Fibroblast of pulmonary artery (primary cell): ENCODE results near the gene CLCF1.

Source experiments
- DNase-seq: peaks from one replicate; pipeline ENCODE4 v3.0.0-alpha.2; 2010; ENCODE audit warnings: low read depth
- H3K4me3 ChIP-seq: replicated peaks from 2 replicates; pipeline ENCODE4 v1.5.1; 2011; ENCODE audit warnings: low read depth, mild to moderate bottlenecking, control low read depth, low read length, moderate library complexity
- TF ChIP-seq, protein P1 (sequence below): IDR thresholded peaks from 2 replicates; pipeline ENCODE4 v1.5.1; 2011; ENCODE audit warnings: mild to moderate bottlenecking, control low read depth, low read length, inconsistent platforms; ENCODE audit errors: missing control alignments

CLCF1 gene

GRCh38 chr11:67412495-67413179 is 39.2 kb upstream of the CLCF1 start:
- TF ChIP-seq, protein P1, sequence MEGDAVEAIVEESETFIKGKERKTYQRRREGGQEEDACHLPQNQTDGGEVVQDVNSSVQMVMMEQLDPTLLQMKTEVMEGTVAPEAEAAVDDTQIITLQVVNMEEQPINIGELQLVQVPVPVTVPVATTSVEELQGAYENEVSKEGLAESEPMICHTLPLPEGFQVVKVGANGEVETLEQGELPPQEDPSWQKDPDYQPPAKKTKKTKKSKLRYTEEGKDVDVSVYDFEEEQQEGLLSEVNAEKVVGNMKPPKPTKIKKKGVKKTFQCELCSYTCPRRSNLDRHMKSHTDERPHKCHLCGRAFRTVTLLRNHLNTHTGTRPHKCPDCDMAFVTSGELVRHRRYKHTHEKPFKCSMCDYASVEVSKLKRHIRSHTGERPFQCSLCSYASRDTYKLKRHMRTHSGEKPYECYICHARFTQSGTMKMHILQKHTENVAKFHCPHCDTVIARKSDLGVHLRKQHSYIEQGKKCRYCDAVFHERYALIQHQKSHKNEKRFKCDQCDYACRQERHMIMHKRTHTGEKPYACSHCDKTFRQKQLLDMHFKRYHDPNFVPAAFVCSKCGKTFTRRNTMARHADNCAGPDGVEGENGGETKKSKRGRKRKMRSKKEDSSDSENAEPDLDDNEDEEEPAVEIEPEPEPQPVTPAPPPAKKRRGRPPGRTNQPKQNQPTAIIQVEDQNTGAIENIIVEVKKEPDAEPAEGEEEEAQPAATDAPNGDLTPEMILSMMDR, result no peak
- no peak overlapping the region for H3K4me3 ChIP-seq
- no peak for DNase-seq

DNA sequence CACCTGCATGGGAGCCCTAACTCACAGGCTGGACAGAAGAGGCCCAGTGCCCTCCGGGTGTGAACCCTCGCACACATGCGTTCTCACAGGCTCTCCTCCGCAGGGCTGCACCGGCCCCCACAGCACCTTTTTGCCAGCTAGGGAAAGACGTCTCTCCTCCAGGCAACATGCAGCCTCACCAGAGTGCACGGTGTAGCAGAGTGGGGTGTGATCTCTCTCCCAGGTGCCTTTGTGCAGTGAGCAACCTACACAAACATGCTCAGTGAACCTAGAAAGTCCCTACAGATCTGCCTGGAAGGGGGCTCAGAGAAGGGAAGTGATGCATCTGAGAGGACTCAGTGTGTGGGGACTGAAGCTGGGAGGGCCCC is 38.4 kb upstream of the CLCF1 start:
- DNase-seq, result no peak
- no peak overlapping the region for H3K4me3 ChIP-seq
- TF ChIP-seq, protein P1, result no peak

- no peak overlapping the region for H3K4me3 ChIP-seq
- TF ChIP-seq, protein P1, result no peak
Observed at GRCh38 chr11:67410984-67411784, 37.8 kb upstream of the CLCF1 start.

DNA sequence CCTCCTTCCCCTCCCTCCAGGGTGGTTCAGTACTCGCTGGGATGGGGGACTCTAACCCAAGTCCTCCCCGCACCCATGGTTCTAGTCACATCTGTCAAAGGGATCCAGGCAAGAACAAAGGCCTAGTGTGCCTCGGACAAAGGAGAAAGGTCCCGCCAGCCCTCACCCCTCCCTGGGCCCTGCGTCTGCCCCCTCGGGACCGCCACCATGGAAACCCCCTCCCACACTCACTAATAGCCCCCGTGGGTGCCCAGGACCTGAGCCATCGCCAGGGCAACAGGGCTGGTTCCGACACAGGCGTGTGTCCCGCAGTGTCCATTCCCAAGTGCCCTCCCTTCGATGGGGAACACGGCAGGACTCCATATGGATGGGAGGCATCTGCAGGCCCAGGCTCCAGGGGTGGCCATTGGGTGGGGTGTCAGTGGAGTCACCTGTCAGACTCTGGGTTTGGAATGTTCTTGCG is 37.0 kb upstream of the CLCF1 start:
- no peak for DNase-seq
- TF ChIP-seq, protein P1, result no peak
- no peak overlapping the region for H3K4me3 ChIP-seq

More at GRCh38 chr11:67410984-67411784, 37.8 kb upstream of the CLCF1 start:
- DNase-seq, result no peak

DNA sequence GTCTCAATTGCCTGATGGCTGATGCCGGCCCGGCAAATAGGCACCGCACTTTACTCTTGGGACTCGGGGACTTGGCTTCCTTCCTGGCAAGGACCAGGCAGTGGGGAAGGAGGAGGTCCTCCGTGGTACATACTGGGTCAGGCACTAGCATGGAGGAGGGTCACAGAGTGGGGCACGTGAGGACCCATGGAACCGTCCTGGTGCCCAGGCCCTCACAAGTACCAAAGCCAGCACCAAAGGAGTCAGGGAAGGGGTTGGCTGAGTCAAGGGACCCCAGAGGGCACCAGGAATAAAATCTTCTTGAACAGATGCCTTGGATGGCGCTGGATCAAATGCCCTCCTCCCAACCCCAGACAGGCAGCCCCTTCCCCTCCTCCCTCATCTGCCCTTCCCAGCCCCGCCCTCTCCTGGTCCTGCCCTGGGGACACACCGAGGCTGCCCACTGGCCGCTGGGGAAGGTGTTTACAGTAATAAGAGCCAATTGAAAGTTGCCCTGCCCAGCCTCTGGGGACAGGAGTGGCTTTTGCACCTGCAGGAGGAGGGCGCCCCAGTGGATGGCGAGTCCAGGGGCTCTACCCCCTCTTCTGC is 36.5 kb upstream of the CLCF1 start:
- no peak overlapping the region for H3K4me3 ChIP-seq
- no peak for DNase-seq
- TF ChIP-seq, protein P1, result no peak

- DNase-seq, result no peak
- TF ChIP-seq, protein P1, result no peak
- no peak overlapping the region for H3K4me3 ChIP-seq
Observed at GRCh38 chr11:67409261-67409666, 35.9 kb upstream of the CLCF1 start.
